Erythroblast (primary cell): Measurements from ENCODE around the gene PRKCI.

Experiments
- GATA1 ChIP-seq: IDR thresholded peaks from 2 replicates; pipeline ENCODE4 v1.6.1; 2011; ENCODE audit warnings: low read depth, mild to moderate bottlenecking, control low read depth, low read length, moderate library complexity
- POLR2A ChIP-seq: IDR thresholded peaks from 2 replicates; pipeline ENCODE4 v1.6.1; 2011; ENCODE audit warnings: mild to moderate bottlenecking, low read length

DNA sequence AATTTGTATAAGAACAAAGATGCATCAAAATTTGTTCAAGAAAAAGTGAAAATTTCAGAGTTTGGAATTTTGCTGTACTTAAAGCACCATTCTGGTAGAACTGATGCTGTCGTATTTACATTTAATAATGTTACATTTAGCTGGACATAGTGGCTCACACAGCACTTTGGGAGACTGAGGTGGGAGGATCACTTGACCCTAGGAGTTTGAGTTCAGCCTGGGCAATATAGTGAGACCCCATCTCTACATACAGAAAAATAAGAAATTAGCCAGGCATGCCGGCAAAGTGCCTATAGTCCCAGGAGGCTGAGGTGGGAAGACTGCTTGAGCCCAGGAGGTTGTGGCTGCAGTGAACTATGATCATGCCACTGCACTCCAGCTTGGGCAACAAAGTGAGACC, 83.8 kb downstream of the PRKCI start:
- TF ChIP-seq POLR2A (no peak), GATA1 (no peak)
